Stimulated activated CD8-positive, alpha-beta memory T cell treated with anti-CD3 and anti-CD28 coated beads, Interleukin-4, amount 100 ng/mL, for 24 hours (primary cell): ENCODE measurements around the gene AMZ1.
A peak's percentile ranks its signal among the peaks of the same experiment; 100 is the strongest.
"Not testable (repeated sequence)": the region's sequence is repeated elsewhere in the genome, so short reads cannot be mapped to it uniquely, and the experiment has no call there.

ENCODE experiments used
- DNase-seq: peaks from one replicate; pipeline ENCODE4 v3.0.0-alpha.2; 2020; ENCODE audit warnings: low read depth

Gene AMZ1

DNA sequence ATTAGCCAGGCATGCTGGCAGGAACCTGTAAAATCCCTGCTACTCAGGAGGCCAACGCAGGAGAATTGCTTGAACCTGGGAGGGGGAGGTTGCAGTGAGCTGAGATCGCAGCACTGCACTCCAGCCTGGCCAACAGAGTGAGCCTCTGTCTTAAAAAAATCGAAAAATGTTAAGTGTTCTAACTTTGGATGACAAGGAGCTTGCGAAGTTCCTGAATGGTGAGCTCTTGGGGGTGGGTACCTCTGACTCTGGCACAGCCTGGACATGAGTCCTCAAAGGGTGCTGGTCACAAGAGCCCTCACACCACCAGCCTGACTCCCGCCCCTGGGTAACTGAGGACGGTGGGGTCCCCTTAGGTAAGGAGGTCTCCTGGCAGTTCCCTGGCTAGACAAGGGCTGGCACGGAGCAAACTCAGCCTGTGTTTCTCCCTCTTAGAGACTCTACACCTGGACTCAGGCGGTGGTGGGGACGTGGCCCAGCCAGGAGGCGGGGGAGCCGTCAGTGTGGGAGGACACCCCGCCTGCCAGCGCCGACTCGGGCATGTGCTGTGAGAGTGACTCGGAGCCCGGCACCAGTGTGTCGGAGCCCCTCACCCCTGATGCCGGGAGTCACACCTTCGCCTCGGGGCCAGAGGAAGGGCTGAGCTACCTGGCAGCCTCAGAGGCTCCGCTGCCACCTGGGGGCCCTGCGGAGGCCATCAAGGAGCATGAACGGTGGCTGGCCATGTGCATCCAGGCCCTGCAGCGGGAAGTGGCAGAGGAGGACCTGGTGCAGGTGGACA, 24.1 kb downstream of the AMZ1 start:
- DNase-seq, result no peak

GRCh38 chr7:2713370-2713769, 25.4 kb downstream of the AMZ1 start:
- DNase-seq, result no peak

DNA sequence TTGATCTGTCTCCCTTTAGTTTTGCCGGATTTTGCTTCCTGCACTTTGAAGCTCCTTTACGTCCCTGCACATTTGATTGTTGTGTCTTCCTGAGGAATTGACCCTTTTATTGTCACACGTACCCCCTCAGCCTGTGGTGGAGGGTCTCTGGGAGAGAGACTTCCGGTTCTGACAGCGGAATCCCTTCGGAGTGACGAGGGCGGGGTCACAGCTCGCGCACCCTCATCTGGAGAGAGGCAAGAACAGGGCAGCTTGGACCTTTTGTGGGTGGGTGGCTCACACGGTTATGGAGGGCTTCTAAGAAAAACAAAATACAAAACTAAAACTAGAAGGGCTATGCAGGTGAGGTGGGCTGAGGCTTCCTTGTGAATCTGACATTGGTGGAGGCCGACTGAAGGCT, 26.0 kb downstream of the AMZ1 start:
- no peak for DNase-seq

GRCh38 chr7:2714636-2715035, 26.6 kb downstream of the AMZ1 start:
- DNase-seq, result no peak

DNA sequence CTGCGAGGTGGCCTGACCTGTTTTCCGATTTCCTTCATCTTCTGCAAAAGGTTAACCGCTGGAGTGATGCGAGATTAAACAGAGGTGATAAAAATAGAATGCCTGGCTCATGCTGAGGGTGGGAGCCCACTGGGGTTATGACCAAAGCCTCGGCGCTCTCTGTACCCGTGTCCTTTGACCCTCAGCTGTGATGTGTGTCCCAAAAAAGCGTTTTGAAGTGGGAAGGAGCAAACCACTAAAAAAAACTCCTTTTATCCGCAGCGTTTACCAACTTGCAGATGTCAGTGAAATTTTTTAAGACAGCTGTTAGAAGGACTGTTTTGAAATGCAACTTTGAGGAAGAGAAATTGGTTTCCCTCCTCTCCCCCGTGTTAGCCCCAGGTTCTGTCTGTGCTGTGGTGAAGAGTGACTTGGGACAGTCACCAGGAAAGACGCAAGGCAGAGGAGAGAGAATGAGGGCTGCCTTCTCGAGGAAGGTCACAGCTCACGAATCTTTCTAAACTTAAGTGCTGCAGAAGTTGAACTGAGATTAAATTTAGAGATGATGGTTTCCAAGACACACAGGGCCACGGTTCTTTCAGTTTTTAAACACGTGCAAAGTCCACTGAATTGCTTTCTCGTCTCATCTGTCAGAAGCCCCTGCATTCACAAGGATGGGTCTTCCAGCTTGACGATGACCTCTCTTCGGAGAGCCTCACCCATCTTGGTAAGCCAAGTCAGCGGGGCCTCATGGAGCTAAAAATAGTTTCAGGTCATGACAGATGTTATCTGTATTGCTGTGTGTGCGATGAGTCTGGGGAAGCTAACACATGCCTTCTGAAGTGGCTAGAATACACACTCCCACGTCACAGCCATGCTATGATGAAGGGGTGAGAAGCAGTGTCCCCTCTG, 27.6 kb downstream of the AMZ1 start:
- DNase-seq, result peak; percentile 23

GRCh38 chr7:2716488-2716887, 28.5 kb downstream of the AMZ1 start:
- no peak for DNase-seq

DNA sequence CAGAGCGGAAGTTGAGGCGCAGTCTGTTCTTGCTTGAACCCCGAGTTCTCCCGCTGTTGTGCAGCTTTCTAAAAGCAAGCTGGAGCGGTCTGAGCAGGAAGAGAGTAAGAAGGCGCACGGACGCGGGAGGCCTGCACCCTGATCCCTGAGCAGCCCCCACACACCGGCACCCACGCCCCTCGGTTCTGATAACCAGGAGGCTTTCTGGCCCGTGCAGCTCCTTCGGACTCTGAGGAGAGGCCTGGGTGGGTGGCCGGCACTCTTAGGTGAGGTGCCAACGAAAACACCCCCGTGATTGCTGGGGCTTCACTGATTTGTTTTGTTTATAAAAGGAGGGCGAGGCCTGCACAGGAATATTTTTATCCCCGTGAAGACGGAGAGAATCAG, 28.9 kb downstream of the AMZ1 start:
- no peak for DNase-seq

- no peak for DNase-seq
These were observed 29.6 kb downstream of the AMZ1 start for GRCh38 chr7:2717293-2718261.

- DNase-seq, result no peak
These were observed 30.4 kb downstream of the AMZ1 start for GRCh38 chr7:2718296-2718965.

DNA sequence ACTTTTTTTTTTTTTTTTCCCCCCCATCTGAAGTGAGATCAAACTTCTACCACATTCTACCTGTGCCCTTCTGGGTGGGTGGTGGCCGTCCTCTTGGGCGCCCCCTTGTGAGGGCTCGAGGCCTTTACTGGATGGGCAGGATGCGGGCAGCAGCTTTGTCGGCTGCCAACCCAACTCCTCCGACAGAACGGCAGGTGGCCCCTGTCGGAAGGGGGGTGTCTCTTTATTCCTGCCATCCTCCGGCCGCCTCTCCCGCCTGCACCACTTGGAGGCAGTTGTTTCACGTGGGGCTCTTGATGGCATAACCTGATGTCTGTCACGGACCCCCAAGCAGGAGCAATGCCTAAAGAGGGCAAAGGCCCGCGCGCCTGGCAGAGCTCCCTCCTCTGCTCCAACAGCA, 31.0 kb downstream of the AMZ1 start:
- DNase-seq, result peak; percentile 47

GRCh38 chr7:2720024-2720423, 32.0 kb downstream of the AMZ1 start:
- DNase-seq, result peak; percentile 22

DNA sequence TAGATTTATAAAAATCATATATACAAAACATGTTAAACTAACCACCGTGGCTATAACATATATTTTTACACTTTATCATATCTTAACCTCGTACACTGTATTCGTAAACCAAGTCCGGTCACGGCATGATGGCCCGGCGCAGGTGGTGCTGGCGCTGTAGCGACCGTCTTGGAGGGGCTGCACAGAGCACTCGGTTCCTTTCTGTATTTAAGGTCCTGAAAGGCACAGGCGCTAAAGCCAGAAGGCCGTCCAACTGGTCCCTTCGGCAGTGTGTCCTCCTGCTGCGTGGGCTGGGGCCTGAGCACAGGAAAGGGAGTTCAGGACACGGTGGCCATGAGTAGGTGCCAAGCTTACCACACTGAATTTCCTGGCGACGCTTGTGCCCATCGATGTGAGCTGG, 33.8 kb downstream of the AMZ1 start:
- DNase-seq, result no peak

- no peak for DNase-seq
These were observed 34.6 kb downstream of the AMZ1 start for GRCh38 chr7:2722591-2722990.

GRCh38 chr7:2723138-2723850, 35.3 kb downstream of the AMZ1 start:
- DNase-seq, result no peak

DNA sequence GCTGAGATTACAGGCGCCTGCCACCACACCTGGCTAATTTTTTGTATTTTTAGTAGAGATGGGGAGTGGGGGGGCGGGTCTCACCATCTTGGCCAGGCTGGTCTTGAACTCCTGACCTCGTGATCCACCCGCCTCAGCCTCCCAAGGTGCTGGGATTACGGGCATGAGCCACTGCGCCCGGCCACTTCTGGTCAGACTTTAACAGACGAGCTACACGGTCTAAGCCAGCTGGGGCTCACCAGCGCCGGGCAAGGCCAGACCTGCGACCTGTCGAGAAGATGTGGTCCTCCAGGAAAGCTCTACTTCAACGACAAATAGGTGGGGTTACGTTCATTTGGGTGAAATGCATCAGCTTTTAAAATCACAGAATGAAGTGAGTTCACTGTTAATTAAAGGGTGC, 36.0 kb downstream of the AMZ1 start:
- not testable (repeated sequence) for DNase-seq

GRCh38 chr7:2724453-2725177, 36.6 kb downstream of the AMZ1 start:
- no peak for DNase-seq

DNA sequence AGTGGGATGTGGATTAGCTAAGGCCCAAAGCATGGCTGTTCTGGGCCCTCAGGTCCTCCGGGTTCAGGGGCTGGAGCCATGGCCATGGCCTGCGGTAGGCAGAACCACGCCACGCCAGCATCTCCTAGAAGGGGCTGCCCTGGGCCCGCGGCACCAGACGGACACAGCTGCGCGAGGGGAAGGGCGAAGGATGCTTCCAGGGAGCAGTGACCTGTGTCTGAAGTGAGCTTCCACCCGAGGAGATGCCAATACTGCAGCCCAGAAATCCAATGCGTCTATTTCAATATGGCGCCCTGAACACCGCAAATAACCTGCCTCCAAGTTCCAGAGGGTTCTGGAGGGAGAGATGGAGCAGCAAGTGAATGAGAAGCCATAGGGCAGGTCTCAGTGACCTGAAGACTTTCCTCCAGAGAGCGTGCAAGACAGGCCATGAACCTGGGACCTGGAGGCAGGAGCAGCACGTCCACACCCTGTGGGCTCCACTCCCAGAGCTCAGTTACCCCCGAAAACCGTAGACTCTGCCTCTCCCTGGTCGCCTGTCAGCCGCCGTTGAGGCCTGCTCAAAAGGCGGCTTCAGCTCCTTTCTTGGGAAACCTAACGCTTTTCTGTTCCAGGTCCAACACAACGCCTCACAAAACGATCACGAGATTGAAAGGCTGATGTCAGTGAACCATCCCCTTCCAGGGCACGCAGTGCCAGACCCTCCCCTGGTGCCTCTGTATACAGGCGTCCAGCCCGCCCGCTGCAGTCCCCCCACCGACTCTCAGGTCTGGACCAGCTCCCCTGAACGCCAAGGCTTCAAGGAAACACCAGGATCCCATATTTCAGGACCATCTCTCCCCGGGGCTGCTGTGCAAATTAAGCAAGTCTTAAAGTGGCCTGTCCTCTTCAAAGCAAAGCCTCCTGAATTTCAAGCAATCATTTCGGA, 37.4 kb downstream of the AMZ1 start:
- DNase-seq, result no peak

GRCh38 chr7:2726316-2727018, 38.5 kb downstream of the AMZ1 start:
- no peak for DNase-seq
